Coronary artery (tissue), 2 donors: ENCODE data around the gene NCOA1.
"Not testable (repeated sequence)": the region's sequence is repeated elsewhere in the genome, so short reads cannot be mapped to it uniquely, and the experiment has no call there.

Source experiments
- DNase-seq: peaks from one replicate; pipeline ENCODE4 v3.0.0-alpha.2; 2017; ENCODE audit warnings: low spot score
- H3K27ac ChIP-seq, 2 donors: fragments of 200-600 bp; sonication (generic); one replicate each; pipeline ENCODE4 v1.5.1; 2016 to 2019
- H3K4me3 ChIP-seq: fragments of 200-600 bp; sonication (generic); 2 replicates; pipeline ENCODE4 v1.5.1; 2016; ENCODE audit warnings: mild to moderate bottlenecking, moderate library complexity
- CTCF ChIP-seq: fragments of 200-600 bp; sonication (generic); IDR thresholded peaks from one replicate; pipeline ENCODE4 v1.5.1; 2019; ENCODE audit warnings: antibody characterized with exemption

The NCOA1 gene

GRCh38 chr2:24466871-24467870 is 23.9 kb upstream of the NCOA1 start:
- H3K27ac ChIP-seq = no peak overlapping the region
- DNase-seq = no peak
- no peak overlapping the region for H3K4me3 ChIP-seq
- no peak for TF ChIP-seq CTCF

GRCh38 chr2:24468453-24468852 is 22.6 kb upstream of the NCOA1 start:
- H3K27ac ChIP-seq, H3K4me3 ChIP-seq, DNase-seq: not testable (repeated sequence)

GRCh38 chr2:24469148-24469650 is 21.9 kb upstream of the NCOA1 start:
- TF ChIP-seq CTCF = no peak
- H3K4me3 ChIP-seq = no peak overlapping the region
- H3K27ac ChIP-seq = no peak overlapping the region
- DNase-seq = no peak

GRCh38 chr2:24471662-24472061 is 19.4 kb upstream of the NCOA1 start:
- TF ChIP-seq CTCF = no peak
- Histone ChIP-seq H3K4me3 (no peak overlapping the region), H3K27ac (no peak overlapping the region)
- no peak for DNase-seq

GRCh38 chr2:24472416-24472815 is 18.6 kb upstream of the NCOA1 start:
- no peak for DNase-seq
- TF ChIP-seq CTCF = no peak
- Histone ChIP-seq H3K27ac (no peak overlapping the region), H3K4me3 (no peak overlapping the region)

- no peak for TF ChIP-seq CTCF
- Histone ChIP-seq H3K27ac (no peak overlapping the region), H3K4me3 (no peak overlapping the region)
- no peak for DNase-seq
Measured at GRCh38 chr2:24473626-24474025, 17.4 kb upstream of the NCOA1 start.

- TF ChIP-seq CTCF = no peak
- DNase-seq = no peak
- Histone ChIP-seq H3K27ac (no peak overlapping the region), H3K4me3 (no peak overlapping the region)
Measured at GRCh38 chr2:24474053-24474452, 17.0 kb upstream of the NCOA1 start.
